ENCODE measurements around the gene LEPROT.

The LEPROT gene

DNA sequence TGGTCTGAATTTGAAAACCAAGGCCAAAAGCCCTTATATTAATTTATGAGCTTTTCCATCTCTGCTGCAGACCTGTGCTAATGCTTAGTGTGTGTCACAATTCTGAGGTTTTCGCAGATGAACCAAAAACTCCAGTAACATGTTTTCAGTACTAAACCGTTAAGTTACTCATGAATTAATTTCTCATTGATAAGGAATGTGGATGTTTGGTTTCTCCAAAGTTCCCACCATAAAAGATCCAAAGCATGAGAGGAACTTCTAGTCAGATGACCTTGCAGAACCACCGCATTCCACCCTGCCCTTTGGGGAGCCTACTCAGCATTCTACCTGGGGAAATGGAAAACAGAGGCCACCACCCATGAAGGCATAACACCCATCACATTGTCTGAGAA lies 7.5 kb upstream of the LEPROT start:
- no peak for DNase-seq

DNA sequence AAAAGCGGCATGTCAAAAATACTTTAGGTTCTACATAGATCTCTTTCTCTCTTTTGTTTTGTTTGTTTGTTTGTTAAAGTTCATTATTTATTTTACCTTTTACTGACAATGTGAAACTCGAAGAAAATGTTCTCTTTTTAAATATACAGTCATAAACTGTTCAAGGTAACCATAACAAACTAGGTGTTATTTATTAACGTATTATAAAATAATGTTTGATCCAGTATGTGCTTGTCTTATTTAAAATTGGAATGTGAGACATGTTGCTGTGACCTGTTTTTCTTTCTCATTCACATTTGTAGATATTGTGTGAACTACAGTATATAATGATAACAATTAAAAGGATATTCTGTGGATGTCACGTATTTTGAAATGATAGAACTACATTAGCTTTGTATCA lies 5.9 kb upstream of the LEPROT start:
- no peak for DNase-seq

DNA sequence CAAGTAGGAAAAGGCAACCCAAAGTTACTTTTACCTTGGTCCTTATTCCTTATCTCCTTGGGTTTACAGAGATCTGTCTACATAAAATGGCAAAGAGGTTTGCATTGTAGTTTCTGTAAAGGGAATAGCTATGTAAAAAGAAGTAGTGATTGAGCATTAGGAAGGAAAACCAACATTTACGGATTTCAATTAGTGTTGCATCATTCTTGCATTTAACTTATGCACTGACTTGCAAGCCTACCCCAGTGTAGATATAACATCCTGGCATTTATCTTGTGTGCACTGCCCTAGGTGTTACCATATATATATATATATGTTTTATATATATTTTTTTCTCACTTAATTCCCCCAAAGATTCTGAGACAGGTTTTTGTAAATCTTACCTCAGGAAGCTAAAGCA lies 3.7 kb upstream of the LEPROT start:
- no peak for DNase-seq

GRCh38 chr1:65417729-65418128 lies 2.7 kb upstream of the LEPROT start:
- no peak for DNase-seq

DNA sequence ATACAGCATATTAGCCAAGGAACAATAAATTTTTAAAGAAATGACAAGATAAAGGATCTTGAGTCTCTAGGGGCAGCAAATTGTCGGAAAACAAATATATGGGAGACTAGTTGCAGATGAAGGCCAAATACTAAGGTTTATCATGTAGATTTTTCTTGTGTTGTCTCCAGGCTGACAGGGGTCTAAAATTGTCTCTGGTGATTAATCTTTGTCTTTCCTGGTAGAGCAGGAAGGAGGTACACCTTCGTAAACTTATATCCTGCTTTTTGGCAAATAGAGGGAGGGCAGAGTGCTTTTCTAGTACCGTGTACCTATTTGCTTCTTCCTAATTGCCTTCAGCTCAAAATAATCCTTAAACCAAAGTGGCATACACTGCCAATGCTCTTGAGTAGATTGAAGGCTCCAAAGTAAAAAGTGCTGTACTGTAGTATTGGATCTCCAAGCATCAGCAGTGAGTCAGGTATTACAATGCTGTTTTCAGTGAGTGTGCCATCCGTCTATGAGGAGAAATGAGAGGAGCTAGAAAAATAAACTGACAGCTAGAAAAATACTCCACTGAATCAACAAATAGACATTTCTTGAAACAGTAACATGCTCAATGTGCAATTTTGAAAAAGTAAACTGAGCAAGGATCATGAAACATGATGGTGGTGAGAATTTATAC lies 1.8 kb upstream of the LEPROT start:
- DNase-seq, result no peak

DNA sequence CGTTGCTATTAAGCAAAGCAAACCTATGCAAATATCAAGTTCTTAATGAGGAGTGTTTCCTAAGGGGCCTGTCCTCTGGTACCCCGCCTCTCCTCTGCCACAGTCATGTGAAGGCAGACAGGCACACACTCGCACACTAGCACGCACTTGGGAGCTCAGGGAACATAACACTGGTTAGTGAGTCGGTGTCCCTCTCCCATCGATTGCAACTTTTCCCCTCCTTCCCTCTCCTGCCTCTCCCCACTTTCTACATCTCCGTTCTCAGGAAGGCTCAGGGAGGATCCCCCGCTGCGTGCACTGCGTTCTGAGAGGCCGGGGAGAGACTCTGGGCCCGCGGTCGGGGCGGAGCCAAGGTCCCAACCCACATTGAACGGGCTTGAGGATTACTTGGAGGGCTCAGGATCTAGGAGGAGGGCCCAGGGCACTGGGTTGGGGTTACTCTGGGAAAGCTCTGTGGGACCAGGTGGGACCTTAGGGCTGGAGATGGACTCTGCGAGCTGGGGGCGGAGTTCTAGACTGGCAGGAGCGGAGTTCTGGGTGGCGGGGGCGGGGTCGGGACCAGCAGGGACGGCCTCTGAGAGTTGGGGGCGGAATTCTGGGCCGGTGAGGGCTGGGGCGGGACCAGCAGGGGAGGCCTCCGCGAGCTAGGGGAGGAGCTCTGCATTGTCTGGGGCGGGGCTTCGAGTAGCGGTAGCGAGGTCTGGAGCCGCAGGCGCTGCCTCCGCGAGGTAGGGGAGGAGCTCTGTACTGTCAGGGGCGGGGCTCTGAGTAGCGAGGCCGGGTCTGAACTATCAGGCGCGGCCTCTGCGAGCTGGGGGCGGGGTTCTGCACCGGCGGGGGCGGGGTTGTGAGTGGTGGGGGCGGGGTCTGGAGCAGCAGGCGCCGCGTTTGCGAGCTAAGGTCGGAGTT lies 533 bp upstream of the LEPROT start:
- DNase-seq, result peak; percentile 65

- no peak for DNase-seq
Measured at GRCh38 chr1:65421351-65422025, 1.0 kb downstream of the LEPROT start.

GRCh38 chr1:65422241-65423203 lies 2.1 kb downstream of the LEPROT start:
- no peak for DNase-seq

DNA sequence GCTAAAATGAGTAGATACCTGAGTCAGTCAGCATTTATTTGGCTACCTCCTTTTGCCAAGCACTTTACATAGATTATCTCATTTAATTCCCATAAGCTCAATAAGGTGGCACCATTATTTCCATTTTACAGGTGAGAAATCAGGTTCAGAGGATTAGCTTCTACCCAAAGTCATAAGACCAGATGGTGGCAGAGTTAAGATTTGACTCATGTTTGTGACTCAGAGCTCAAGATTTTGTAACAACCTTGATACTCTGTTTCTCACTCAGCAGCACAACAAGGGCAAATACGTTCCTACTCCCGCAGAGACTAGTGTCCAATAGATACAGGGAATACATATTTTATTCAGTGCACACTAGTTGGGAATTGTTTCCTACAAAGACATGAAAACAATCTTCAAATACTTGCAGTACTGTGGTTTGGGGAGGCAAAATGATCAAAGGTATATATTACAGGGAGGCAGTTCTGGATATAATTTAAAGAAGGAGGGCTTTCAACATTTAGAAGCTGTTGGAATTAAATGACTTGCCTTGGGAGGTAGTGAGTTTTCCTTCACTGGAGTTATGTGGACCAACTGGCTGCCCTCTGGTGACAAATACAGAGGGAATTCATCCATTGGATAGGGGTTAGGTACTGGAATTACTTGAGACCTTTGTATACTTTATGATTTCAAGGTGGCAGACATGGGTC lies 3.6 kb downstream of the LEPROT start:
- no peak for DNase-seq

- DNase-seq, result no peak
Measured at GRCh38 chr1:65424573-65424889, 4.1 kb downstream of the LEPROT start.

DNA sequence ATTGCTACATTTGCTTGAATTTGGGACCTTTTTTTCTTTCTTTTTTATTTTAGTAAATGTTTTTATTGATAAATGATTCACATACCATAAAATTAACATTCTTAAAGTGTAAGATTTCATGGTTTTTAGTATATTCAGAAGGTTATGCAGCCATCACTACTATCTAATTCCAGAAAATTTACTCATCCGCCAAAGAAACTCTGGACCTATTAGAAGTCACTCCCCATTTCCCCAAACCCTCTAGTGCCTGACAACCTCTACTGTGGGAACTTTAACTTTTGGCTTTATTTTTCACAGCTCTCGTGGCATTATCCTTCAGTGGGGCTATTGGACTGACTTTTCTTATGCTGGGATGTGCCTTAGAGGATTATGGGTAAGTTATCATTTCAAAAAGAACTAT lies 4.5 kb downstream of the LEPROT start:
- no peak for DNase-seq

GRCh38 chr1:65425697-65426096 lies 5.2 kb downstream of the LEPROT start:
- DNase-seq, result no peak

DNA sequence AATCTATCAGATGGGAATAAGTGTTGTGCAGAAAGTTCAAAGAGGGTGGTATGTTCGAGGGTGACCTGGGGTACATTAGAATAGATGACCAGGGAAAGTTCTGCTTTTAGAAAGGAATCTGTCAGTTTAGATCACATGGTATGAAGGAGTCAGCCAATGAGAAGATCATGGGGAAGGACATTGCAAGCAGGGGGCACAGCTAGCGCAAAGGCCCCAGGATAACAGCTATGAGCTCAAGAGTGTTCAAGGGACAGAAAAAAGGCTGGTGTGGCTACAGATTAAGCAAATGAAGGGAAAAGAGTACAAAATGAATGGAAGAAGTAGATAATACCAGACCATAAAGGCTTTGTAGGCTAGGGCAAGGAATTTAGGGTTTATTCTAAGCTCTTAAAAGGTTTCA lies 8.6 kb downstream of the LEPROT start:
- no peak for DNase-seq

DNA sequence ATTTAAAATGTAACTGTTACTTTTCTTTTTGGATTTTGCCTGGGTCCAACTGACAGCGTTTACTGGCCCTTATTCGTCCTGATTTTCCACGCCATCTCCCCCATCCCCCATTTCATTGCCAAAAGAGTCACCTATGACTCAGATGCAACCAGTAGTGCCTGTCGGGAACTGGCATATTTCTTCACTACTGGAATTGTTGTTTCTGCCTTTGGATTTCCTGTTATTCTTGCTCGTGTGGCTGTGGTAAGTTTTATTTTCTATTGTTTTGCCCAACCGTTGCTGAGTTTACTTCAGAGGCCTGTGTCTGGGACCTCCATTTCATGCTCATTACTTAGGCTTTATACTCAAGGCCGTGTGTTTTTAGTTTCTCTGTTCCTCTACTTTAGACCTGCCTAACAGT lies 9.3 kb downstream of the LEPROT start:
- DNase-seq, result no peak

GRCh38 chr1:65431111-65431705 lies 10.7 kb downstream of the LEPROT start:
- DNase-seq, result no peak

DNA sequence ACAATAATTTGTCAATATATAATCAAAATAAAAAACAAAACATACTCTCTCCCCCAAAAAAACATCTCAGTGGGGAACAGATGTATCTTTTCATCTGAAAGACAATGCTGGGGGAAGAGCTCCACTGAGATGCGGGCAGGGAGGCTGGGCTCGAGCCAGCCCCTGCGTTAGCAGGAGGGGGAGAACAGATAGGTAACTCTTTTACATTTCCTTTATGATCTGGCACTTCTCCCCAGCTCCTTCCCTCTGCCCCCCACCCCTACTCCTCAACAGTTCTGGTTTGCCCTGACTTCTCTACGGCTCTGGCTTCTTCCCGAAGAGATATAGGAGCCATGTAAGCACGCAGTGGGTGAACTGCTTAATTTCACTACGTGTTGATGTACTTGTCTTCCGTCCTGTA lies 12.4 kb downstream of the LEPROT start:
- DNase-seq, result no peak

DNA sequence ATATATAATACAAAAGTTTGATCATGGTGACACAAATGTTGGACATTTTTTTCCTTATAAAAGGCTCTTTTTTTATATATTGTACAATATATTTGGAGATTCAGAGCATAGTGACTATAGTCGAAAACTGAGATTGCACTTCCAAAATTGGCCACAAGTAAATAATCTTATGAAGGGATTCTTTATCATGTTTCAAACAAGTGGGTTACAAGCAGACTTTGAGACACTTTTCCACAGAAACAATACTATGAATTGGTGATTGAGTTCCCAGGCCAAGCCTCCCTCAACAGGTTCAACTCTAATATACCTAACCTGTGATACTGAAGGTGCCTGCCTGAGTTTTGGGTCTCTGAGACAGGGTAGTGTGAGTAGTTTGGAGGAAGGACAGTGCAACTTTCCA lies 13.8 kb downstream of the LEPROT start:
- DNase-seq, result no peak

DNA sequence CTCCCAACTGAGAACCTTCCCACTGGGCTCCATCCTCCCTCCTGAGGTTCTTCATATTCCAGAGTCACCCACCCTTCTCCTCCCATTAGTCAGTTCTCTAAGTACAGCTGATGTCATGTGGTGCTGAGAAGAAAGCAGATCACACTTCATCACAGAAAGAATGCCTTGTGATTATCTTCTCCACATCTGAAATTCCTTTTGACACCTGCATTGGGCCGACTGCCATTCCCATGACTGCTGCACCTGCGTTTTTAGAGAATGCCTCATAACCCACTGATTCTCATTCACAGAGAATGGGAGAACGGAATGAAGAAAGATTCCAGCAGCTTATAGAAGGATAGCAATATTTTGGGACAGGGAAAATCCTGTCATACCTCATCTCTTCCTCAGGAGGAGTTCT lies 14.3 kb downstream of the LEPROT start:
- DNase-seq, result no peak

- DNase-seq, result no peak
Measured at GRCh38 chr1:65435987-65436386, 15.5 kb downstream of the LEPROT start.

DNA sequence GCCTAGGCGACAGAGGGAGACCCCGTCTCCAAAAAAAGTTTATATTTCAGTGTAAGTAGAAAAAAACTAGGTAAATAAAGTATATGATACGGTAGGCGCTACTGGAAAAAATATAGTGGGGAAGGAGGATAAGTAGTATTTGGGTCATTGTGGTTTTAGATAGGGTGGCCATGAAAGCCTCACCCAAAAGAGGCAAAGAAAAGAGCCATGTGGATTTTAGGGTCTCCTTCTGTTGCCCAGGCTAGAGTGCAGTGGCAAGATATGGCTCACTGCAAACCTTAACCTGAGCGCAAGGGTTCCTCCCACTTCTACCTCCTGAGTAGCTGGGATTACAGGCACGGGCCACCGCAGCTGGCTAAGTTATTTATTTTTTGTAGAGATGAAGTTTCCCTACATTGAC lies 17.1 kb downstream of the LEPROT start:
- no peak for DNase-seq

DNA sequence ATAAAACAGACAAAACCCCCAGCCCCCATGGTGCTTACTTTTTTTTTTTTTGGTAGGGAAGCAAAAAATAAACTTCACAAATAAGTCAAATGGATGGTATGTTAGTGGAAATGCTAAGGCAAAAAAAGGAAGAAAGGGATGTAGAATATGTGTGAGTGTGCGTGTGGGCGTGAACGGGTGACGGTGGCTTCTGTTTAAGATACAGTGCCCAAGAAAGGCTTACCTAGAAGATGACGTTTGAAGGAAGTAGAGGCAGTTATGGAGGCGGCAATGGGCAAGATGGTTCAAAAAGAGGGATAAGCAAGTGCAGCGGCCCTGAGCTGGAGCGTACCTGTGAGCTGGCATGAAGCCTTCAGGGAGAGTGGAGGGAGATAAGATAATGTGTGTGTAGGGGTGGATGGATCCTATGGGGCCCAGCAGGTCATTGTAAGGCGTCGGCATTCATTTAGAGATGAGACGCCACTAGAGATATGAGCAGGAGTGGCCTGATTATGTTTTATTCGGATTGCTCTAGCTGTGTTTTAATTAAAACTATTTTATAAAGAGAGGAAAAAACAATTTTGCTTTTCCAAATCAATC lies 19.9 kb downstream of the LEPROT start:
- DNase-seq, result no peak

GRCh38 chr1:65440915-65441314 lies 20.4 kb downstream of the LEPROT start:
- no peak for DNase-seq

Measured in 8988T (cell line).